Left ventricle myocardium inferior (tissue), 1 donor: ENCODE data around the gene EDEM2. TPM values are rescaled to one million over a fixed set of nuclear protein-coding genes. Genes with fewer than 3 reads are reported as not detected.
A peak's percentile ranks its signal among the peaks of the same experiment; 100 is the strongest.
"Not testable (repeated sequence)": the region's sequence is repeated elsewhere in the genome, so short reads cannot be mapped to it uniquely, and the experiment has no call there.

Experiments
- DNase-seq: peaks from one replicate; pipeline ENCODE4 v3.0.0-alpha.2; 2020
- H3K27ac ChIP-seq: fragments of 200-600 bp; replicated peaks from 2 replicates; pipeline ENCODE4 v1.8.0; 2021
- H3K27me3 ChIP-seq: fragments of 200-600 bp; 2 replicates; pipeline ENCODE4 v1.8.0; 2021; ENCODE audit warnings: low read depth
- H3K36me3 ChIP-seq: fragments of 200-600 bp; 2 replicates; pipeline ENCODE4 v1.8.0; 2021
- H3K4me1 ChIP-seq: fragments of 200-600 bp; 2 replicates; pipeline ENCODE4 v1.8.0; 2021
- H3K4me3 ChIP-seq: fragments of 200-600 bp; 2 replicates; pipeline ENCODE4 v1.8.0; 2021; ENCODE audit warnings: mild to moderate bottlenecking, moderate library complexity
- H3K9me3 ChIP-seq: fragments of 200-600 bp; replicated peaks from 2 replicates; pipeline ENCODE4 v1.8.0; 2021
- intact Hi-C: fragments of 100-400 bp; cut with micrococcal nuclease; formaldehyde crosslinking; loops from one replicate; pipeline ENCODE4 v1.11.0; 2022
- total RNA-seq: library from RNA; stranded (reverse); fragmentation: NEBNext Ultra II Directional; extraction: Animal tissue kit (Norgen Biotek cat#: 25700); gene quantifications from one replicate; pipeline ENCODE4 v1.2.1, GENCODE V29; 2021
- TF ChIP-seq, protein P1 (sequence below): fragments of 200-600 bp; IDR thresholded peaks from 2 replicates; pipeline ENCODE4 v1.8.0; 2021; ENCODE audit warnings: antibody characterized with exemption, mild to moderate bottlenecking, borderline replicate concordance
- donor health status: DM: no; HTN: yes; CAD: no; lungs with severe emphysema.

The EDEM2 gene
- total RNA-seq, 1 donor from 2014 or later = 10.4 TPM

DNA sequence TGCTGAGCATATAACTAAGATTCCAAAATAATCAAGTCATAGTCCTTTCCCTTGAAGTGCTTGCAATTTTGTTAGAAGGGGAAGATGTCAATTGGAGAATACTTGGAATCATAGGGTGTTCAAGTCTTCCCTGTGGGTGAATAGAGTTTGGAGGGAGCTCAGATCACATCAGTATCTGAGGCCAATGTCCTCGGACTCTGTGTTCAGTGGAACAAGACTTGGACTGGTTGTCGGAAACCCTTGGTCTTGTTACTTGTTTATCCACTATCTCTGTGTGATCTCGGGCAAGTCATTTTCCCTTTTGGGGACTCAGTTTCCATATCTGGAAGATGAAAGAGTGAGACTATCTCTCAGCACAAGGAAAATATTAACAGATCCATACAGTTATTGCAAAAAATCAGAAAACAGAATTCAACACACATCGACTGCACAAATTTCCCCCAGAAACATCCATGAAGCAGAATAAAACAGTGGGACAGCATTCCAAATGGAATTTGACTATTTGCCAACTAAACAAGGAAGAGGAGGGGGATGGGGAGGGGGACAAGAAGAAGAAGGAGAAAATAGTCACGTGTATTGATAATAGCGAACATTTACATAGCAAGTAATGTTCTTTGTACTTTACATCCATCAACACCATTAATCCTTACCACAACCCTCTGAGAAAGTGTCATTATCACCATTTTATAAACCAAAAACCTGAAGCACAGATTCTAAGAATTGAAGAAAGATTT, 3.9 kb upstream of the EDEM2 start:
- no peak for DNase-seq
- no peak overlapping the region for H3K4me3 ChIP-seq
- H3K4me1 ChIP-seq = peaks cover 35% of the 10 kb centered on the region
- peak overlapping the region; percentile 77 for H3K27ac ChIP-seq
- H3K36me3 ChIP-seq = no peaks in the 10 kb centered on the region
- H3K27me3 ChIP-seq = no peaks in the 10 kb centered on the region
- intact Hi-C loops = no loop called here
- TF ChIP-seq, protein P1, sequence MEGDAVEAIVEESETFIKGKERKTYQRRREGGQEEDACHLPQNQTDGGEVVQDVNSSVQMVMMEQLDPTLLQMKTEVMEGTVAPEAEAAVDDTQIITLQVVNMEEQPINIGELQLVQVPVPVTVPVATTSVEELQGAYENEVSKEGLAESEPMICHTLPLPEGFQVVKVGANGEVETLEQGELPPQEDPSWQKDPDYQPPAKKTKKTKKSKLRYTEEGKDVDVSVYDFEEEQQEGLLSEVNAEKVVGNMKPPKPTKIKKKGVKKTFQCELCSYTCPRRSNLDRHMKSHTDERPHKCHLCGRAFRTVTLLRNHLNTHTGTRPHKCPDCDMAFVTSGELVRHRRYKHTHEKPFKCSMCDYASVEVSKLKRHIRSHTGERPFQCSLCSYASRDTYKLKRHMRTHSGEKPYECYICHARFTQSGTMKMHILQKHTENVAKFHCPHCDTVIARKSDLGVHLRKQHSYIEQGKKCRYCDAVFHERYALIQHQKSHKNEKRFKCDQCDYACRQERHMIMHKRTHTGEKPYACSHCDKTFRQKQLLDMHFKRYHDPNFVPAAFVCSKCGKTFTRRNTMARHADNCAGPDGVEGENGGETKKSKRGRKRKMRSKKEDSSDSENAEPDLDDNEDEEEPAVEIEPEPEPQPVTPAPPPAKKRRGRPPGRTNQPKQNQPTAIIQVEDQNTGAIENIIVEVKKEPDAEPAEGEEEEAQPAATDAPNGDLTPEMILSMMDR = no peak
- H3K9me3 ChIP-seq = no peaks in the 10 kb centered on the region

DNA sequence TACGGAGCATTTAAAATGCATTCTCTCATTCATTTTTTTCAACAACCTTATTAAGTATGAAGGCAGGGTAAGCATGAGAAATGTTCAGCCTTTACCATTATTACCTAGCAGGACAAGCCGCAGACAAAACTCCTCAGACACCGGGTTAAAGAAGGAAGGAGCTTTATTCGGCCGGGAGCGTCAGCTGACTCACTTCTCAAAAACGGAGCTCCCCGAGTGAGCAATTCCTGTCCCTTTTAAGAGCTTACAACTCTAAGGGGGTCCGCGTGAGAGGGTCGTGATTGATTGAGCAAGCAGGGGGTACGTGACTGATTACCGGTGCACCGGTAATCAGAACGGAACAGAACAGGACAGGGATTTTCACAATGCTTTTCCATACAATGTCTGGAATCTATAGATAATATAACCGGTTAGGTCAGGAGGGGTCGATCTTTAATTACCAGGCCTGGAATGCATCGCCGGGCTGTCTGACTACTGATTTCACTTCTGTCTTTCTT, 487 bp upstream of the EDEM2 start:
- peaks cover 47% of the 10 kb centered on the region for H3K4me1 ChIP-seq
- DNase-seq, H3K9me3 ChIP-seq, H3K27me3 ChIP-seq: not testable (repeated sequence)
- H3K27ac ChIP-seq = peak overlapping the region; percentile 87
- peaks cover 17% of the 10 kb centered on the region for H3K36me3 ChIP-seq
- intact Hi-C loops = loop anchor here (5.0 kb wide), 1 partner anchor 115 kb away; no protein-coding TSS in a partner anchor
- peak overlapping the region; percentile 90 for H3K4me3 ChIP-seq

DNA sequence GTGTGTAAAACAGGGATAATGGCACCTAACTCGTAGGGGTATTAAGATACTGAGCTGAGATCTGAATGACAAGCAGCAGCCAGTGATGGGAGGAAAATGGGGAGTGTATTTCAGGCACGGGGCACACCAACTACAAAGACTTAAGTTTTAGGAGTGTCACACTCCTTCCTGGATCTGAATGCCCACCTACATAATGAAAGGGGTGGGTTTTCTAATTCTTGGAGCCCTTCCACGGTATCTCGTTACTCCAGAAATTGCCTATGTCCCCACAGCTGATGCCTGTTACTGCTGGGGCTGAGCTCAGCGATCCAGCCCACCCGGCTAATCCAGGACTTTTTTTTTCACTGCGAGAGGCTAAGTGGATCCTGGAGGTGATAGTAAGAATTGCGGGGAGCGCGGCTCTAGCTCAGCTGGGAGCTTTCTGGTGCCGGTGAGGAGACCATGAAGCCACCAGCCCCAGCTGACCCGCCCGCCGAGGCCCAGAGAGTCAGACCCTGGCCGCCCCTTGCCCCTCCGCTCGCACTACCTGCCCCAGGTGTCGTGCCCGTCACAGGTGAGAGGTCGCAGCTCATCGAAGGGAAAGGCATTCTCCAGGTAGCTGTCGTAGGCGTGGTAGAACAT, 727 bp downstream of the EDEM2 start:
- Histone ChIP-seq H3K36me3 (peaks cover 28% of the 10 kb centered on the region), H3K4me1 (peaks cover 42% of the 10 kb centered on the region), H3K9me3 (no peaks in the 10 kb centered on the region), H3K27me3 (no peaks in the 10 kb centered on the region), H3K27ac (peak overlapping the region; percentile 87), H3K4me3 (peak overlapping the region; percentile 90)
- intact Hi-C loops = loop anchor here (5.0 kb wide), 1 partner anchor 116 kb away; no protein-coding TSS in a partner anchor
- TF ChIP-seq, protein P1 = no peak
- DNase-seq = no peak

DNA sequence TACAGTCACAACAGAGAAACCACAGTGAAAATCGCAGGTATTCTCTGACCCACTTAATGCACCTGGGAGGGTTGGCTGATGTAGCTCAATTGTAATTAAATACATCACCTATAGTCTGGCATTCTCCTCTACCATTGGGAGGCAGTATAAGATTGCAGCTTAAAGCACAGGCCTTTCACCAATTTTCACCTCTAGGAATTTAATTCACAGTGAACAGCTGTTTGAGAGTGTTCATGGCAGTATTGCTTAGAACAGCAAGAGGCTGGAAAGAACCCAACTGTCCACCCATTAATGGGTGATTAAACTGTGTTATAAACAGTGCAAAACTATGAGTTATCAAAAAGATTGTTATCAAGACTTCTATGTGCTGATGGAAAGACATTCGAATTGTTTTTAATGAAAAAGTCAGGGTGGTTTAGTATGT, 2.0 kb downstream of the EDEM2 start:
- H3K27ac ChIP-seq = peak overlapping the region; percentile 87
- TF ChIP-seq, protein P1 = peak; percentile 88
- intact Hi-C loops = loop anchor here (5.0 kb wide), 1 partner anchor 117 kb away; no protein-coding TSS in a partner anchor
- no peak for DNase-seq
- peaks cover 41% of the 10 kb centered on the region for H3K36me3 ChIP-seq
- no peak overlapping the region for H3K4me3 ChIP-seq
- H3K4me1 ChIP-seq = peaks cover 30% of the 10 kb centered on the region
- no peaks in the 10 kb centered on the region for H3K9me3 ChIP-seq
- H3K27me3 ChIP-seq = no peaks in the 10 kb centered on the region

DNA sequence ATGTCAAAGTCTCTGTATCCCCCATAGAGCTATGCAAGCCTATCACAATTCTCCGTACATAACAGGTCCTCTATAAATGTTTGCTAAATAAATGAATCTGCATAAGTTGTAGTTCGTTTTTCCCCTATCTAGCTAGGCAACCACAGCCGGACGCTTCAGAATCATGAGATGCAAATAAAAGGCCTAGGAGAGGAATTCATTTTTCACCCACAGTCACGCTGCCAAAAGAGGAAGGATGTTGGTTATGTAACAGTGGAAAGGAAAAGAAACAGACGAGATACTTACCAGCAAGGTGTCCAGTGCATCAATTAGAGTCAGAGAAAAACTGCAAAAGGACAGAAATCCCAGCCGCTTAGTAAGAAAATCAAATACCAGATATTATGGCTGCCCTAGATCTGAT, 2.4 kb downstream of the EDEM2 start:
- Histone ChIP-seq H3K27me3 (no peaks in the 10 kb centered on the region), H3K36me3 (peaks cover 45% of the 10 kb centered on the region), H3K4me3 (no peak overlapping the region), H3K27ac (no peak overlapping the region), H3K4me1 (peaks cover 30% of the 10 kb centered on the region), H3K9me3 (no peaks in the 10 kb centered on the region)
- intact Hi-C loops = loop anchor here (5.0 kb wide), 2 partner anchors 63 to 118 kb away; no protein-coding TSS in a partner anchor
- no peak for DNase-seq
- TF ChIP-seq, protein P1 = no peak
